NOMO-1 treated with dmso at 0.1 percent for 144 hours (cell line): ENCODE data around the gene CHRNA4.
"Not testable (repeated sequence)": the region's sequence is repeated elsewhere in the genome, so short reads cannot be mapped to it uniquely, and the experiment has no call there.

ENCODE experiments used
- DNase-seq: peaks from one replicate; lab custom pipeline; 2025; ENCODE audit not compliant: unreplicated experiment; lab: John Stamatoyannopoulos, UW

CHRNA4 gene

DNA sequence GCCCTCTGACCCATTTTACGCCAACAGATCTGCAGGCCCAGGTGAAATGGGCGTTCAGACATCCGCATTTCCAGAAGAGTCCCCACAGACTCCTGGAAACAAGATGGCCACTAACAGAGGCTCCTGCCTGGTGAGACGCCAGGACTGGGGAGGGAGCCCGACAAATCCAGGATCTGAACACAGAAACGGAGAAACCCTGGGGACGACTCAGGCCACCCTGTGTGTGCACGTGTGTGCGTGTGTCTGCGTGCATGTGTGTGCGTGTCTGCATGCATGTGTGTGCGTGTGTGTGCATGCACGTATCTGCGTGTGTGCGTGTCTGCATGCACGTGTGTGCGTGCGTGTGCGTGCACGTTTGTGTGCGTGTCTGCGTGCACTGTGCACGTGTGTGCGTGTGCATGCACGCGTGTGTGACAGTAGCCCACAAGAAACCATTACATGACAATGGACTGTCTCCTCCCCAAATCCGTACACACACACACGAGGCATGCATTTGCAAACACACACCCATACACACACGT is 24.9 kb downstream of the CHRNA4 start:
- DNase-seq: no peak

- DNase-seq: no peak
These were observed 25.4 kb downstream of the CHRNA4 start for GRCh38 chr20:63335711-63336110.

GRCh38 chr20:63335060-63335459 is 26.1 kb downstream of the CHRNA4 start:
- not testable (repeated sequence) for DNase-seq

DNA sequence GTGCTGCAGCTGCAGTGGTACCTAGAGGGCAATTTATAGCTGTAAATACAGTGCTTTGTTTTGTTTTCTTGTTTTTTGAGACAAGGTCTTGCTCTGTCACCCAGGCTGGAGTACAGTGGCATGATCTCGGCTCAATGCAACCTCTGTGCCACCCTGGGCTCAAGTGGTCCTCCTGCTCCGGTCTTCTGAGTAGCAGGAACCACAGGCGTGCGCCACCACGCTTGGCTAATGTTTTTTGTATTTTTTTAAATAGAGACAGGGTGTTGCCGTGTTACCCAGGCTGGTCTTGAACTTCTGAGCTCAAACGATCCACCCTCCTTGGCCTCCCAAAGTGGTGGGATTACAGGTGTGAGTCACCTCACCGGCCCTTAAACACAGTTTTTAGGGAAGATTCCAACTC is 26.8 kb downstream of the CHRNA4 start:
- DNase-seq: no peak

GRCh38 chr20:63333241-63333836 is 27.8 kb downstream of the CHRNA4 start:
- no peak for DNase-seq

- DNase-seq: no peak
These were observed 28.5 kb downstream of the CHRNA4 start for GRCh38 chr20:63332488-63333240.

DNA sequence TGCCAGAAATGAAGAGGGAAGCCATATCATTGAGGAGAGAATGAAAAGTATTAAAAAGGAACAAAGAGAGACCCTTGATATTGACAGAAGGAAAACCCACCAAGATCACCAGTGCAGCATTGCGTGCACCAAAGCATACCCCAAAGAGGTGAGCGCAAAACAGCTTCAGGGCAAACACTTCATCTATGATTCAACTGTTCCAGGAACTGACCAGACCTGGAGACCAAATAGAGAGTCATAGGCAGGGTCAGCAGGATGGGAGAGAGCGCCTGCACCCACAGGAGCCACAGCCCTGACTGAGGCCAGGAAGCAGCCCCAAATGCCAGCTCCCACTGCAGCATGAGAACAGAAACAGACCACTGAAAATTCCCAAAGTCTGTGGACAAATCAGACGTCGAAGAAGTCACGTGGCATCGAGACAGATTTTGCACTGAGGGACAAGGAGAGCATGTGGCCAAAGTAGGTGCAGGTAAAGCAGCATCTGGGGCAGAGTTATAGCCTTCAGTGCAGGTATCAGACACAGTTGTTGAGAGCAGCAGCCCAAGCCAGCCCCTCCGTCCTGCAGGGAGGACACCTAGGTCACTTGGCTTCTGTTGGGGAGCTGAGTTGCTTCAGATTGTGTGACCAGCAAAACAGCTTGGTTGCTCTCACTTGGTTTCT is 29.3 kb downstream of the CHRNA4 start:
- DNase-seq: no peak

DNA sequence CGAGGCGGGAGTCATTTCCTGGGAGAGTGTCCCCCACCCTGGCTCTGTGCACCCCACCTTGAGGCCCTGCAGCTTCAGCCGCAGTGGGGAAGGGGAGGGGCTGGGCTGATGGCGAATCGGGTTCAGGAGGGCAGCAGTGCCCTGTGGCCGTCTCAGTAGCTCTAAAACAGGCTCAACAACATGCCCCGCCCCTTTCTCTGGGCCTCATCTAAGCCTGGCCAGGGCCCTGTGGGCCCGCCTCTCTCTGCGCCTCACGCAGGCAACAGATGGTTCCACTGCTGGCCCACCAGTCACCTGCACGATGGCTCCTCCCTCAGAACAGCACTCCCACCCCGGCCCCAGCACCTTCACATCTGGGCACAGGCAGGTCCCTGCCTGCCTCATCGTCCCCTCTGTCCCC is 30.2 kb downstream of the CHRNA4 start:
- no peak for DNase-seq

- no peak for DNase-seq
These were observed 30.9 kb downstream of the CHRNA4 start for GRCh38 chr20:63330084-63330760.

DNA sequence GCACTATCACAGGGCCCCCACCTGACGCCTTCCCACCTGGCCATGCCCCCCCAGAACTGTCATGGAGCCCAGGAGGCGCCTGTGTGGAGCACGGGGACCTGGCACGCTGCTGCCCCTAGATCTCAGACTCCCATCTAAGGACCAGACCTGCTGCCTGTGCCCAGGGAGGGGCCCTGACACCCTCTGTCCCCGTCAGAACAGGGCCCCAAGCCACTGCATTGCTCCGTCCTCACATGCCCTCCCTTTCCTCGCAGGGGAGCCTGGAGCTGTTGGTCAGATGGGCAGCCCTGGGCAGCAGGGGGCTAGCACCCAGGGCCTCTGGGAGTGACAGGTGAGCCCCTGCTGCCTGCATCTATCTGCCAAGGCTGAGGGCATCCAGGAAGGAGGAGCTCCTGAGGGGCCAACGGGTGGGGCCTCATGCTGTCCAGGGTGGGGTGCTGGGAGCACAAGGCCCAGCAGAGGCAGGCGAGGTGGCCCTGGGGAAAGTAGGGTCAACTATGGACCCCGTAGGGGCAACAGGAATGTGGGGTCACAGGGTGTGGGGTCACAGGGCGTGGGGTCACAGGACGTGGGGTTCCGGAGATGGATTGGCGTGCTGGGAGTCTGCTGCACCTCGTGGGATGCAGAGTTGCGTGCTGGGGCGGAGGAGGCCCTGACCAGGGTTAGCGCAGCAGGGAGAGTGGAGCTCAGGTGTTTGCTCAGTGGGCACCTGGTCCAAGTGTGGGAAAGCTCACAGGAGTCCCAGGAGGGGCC is 31.6 kb downstream of the CHRNA4 start:
- DNase-seq: no peak

- no peak for DNase-seq
These were observed 32.4 kb downstream of the CHRNA4 start for GRCh38 chr20:63328718-63329275.

- DNase-seq: no peak
These were observed 33.0 kb downstream of the CHRNA4 start for GRCh38 chr20:63328026-63328700.

DNA sequence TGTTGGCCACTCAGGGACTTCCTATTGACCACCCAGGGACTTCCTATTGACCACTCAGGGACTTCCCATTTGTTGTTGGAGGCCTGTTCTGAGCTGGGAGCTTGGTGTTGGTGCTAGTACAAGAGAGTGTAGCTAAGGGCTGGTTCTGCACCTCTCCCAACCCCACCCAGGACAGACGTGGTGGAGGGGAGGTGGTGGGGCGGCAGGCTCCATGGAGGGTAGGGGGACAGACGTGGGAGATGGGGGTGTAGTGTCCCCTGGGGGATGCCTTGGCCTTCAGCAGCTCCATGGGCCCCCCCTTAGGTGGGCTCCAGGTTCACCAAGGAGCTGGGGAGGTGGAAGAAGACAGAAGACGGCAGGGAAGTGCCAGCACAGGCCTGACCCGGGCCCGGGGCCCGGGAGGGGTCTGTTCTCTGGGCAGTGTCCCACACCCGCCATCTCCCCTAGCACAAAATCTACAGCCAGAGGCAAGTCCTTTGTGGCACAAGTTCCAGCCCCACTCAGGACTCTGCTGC is 33.9 kb downstream of the CHRNA4 start:
- DNase-seq: no peak

DNA sequence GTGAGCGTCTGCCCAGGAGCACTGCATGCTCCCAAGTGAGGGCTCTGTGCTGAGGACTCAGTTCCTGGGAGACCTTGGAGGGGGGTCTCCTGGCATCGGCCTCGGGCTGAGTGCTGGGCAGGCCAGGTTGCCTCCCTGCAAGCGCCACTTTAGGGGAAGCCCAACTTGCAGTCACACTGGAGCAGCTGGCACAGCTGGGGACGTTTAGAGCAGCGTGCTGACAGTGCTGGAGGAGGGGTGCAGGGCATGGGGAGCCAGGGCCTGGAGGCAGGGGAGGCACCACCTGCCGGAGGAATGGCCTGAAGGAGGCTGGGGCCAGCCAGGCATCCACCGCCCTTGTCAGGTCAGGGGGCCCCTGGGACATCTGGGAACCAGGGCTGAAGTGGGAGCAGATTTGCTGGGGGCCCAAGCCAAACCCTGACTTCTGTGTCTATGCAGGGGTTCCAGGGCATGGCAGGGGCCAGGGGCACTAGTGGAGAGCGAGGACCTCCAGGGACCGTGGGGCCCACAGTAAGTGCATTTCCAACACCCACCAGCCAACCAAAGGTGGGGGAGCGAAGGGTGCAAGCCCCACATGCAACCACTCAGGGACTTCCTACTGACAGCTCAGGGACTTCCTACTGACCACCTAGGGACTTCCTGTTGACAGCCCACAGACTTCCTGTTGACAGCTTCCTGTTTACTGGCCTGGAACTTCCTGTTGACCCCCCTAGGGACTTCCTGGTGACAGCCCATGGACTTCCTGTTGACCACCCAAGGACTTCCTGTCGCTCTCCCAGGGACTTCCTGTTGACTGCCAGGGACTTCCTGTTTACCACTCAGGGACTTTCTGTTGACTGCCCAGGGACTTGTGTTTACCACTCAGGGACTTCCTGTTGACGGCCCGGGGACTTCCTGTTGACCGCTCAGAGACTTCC is 34.6 kb downstream of the CHRNA4 start:
- DNase-seq: no peak

DNA sequence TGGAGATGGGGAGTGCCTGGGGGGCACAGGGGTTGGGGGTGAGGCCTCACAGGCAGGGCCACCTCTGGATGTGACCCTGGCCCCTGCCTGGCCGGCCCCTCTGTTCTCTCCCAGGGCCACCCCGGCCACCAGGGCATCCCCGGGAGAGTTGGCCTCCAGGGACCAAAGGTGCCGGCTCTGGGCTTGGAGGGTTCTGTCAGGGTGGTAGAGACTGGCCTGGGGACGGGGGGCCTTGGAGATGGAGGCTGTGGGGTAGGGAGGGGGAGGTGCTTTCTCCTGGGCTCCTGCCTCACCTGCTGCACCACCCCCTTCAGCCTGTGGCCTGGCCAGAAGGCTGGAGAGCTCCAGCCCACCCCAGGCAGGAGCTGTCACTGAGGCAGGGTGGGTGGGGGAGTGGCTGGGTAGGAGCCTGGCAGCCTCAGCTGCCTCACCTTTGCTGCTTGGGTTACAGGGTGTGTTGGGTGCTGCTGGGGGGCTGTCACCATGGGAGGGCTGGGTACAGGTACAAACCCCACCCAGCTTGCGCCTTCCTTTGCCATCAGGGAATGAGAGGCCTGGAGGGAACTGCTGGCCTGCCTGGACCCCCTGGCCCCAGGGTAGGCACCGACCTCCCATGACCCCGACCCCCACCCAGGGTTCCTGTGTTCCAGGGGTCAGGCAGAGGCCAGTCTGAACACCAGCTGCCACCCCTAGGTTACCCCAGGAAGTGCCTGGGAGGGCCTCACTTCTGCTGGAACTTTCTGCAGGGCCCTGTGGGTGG is 35.4 kb downstream of the CHRNA4 start:
- DNase-seq: no peak

- DNase-seq: no peak
These were observed 36.1 kb downstream of the CHRNA4 start for GRCh38 chr20:63325021-63325471.

DNA sequence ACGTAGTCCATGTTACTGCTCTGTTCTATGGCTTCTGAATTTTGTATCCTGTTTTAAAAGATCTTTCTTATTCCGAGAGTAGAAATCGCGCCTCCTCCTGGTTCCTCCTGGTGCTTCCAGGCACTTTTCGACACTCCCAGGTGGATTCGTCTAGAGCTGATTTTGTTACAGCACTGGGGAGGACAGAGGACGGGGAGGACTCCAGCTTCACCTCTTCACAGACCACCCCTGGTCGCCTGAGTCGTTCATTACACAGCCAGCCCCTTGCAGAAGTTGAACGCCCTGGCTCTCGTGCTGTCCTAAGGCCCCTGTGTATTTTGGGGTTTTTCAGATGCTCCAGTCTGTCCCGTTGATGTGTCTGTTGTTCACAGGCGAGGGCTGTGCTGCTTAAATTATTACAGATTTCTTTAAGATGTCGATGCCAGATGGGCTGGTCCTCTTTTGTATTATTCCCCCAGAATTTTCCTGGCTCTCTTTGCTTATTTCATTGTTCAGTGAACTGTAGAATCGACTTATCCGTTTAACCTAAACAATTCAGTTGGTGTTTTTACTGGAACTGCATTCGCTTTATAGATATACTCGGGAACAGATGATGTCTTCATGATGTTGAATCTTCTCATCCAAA is 37.7 kb downstream of the CHRNA4 start:
- DNase-seq: no peak

DNA sequence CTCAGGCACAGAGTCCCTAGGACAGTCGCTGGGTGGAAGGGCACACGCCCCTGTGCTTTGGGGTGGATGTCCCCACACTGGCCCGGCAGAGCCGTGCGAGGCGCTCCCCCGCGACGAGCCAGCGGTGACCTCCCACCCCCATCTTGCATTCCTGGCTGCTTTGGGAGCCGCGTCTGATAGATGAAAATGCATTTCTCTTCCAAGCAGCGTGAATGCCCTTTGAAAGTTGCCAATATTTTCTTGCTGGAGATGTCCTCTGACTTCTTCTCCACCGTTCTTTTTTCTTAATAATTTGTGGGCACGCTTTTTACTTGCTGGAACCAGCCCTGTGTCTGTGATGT is 38.2 kb downstream of the CHRNA4 start:
- DNase-seq: no peak
